Lower leg skin (tissue), 3 donors: ENCODE results near the gene RHEBL1.

Experiments used
- CTCF ChIP-seq, 3 donors: fragments of 450-650 bp; IDR thresholded peaks; one replicate each; pipeline ENCODE4 v1.5.1; 2016; ENCODE audit warnings: antibody characterized with exemption in 3 of 3, mild to moderate bottlenecking in 3 of 3, moderate library complexity in 2 of 3
- POLR2A ChIP-seq, 2 donors: fragments of 450-650 bp; IDR thresholded peaks; one replicate each; pipeline ENCODE4 v1.6.1; 2016 to 2017; ENCODE audit warnings: antibody characterized with exemption in 2 of 2, mild to moderate bottlenecking in 1 of 2, moderate library complexity in 1 of 2

GRCh38 chr12:49052451-49053208 lies 17.1 kb downstream of the RHEBL1 start:
- TF ChIP-seq CTCF (IDR thresholded peaks at IDR 0.05) (no peak), POLR2A (IDR thresholded peaks at IDR 0.05) (no peak)
